Endothelial cell of umbilical vein (primary cell): ENCODE data around the gene IL10RB. TPM values are rescaled to one million over a fixed set of nuclear protein-coding genes. Genes with fewer than 3 reads are reported as not detected.

Experiments used
- BruUV-seq: library from RNA; stranded (reverse); fragments of 400-500 nt; replicated peaks from 2 replicates; lab custom pipeline; 2021; lab: Mats Ljungman, UMichigan
- CTCF ChIA-PET: fragments of 300-600, 350-600 bp; sonication (Branson Sonifier 250); formaldehyde crosslinking; loops from one replicate; lab custom pipeline; 2021; ENCODE audit warnings: antibody characterized with exemption, inconsistent platforms; lab: Charles Lee
- POLR2A ChIA-PET: fragments of 300-600, 350-600 bp; sonication (Branson Sonifier 250); formaldehyde crosslinking; loops from one replicate; lab custom pipeline; 2021; ENCODE audit warnings: antibody characterized with exemption, inconsistent platforms; lab: Charles Lee
- DNase-seq: peaks from one replicate; pipeline ENCODE4 v3.0.0-alpha.2; 2011; ENCODE audit warnings: low read depth, low spot score
- FAIRE-seq: peaks from 2 replicates; lab custom pipeline; 2011; peaks lifted over from hg19 to GRCh38; lab: Jason Lieb, UNC
- H2AFZ ChIP-seq: 2 replicates; pipeline ENCODE4 v1.6.0; 2012; ENCODE audit warnings: low read depth, low read length, control low read depth, inconsistent platforms
- H3K27ac ChIP-seq: 2 replicates; pipeline ENCODE4 v1.5.1; 2011; ENCODE audit warnings: low read depth, mild to moderate bottlenecking, control low read depth, low read length, moderate library complexity; ENCODE audit not compliant: insufficient read depth
- H3K27me3 ChIP-seq, 2 experiments: 2 replicates each; pipeline versions ENCODE4 v1.6.0 to v1.6.1; 2011; ENCODE audit warnings: low read length in 2 of 2, mixed read lengths in 1 of 2; ENCODE audit not compliant: control insufficient read depth in 2 of 2, insufficient read depth in 2 of 2
- H3K36me3 ChIP-seq, 2 experiments: 2 replicates in 1 of 2; 3 replicates in 1 of 2; pipeline ENCODE4 v1.5.1; 2011; ENCODE audit warnings: low read length in 2 of 2, mild to moderate bottlenecking in 1 of 2, moderate library complexity in 1 of 2; ENCODE audit not compliant: control insufficient read depth in 2 of 2, insufficient read depth in 2 of 2; ENCODE audit errors: extremely low read depth in 1 of 2
- H3K4me1 ChIP-seq: 3 replicates; pipeline ENCODE4 v1.5.1; 2011; ENCODE audit warnings: mild to moderate bottlenecking, low read length; ENCODE audit not compliant: control insufficient read depth, insufficient read depth; ENCODE audit errors: extremely low read depth
- H3K4me2 ChIP-seq: 2 replicates; pipeline ENCODE4 v1.6.1; 2011; ENCODE audit warnings: low read length, control low read depth, mixed read lengths; ENCODE audit not compliant: insufficient read depth
- H3K4me3 ChIP-seq, 3 experiments: fragments of 200-600 bp in 1 of 3; sonication (generic), shearing (Covaris generic) in 1 of 3; replicated peaks in 1 of 3; 2 replicates each; pipeline ENCODE4 v1.5.1; 2011 to 2016; ENCODE audit warnings: control low read depth in 3 of 3, low read length in 3 of 3, mild to moderate bottlenecking in 2 of 3, inconsistent platforms in 1 of 3, low read depth in 1 of 3, moderate library complexity in 1 of 3; ENCODE audit not compliant: insufficient read depth in 1 of 3
- H3K79me2 ChIP-seq: 2 replicates; pipeline ENCODE4 v1.6.0; 2012; ENCODE audit warnings: low read length, inconsistent platforms; ENCODE audit not compliant: control insufficient read depth, insufficient read depth
- H3K9ac ChIP-seq: replicated peaks from 2 replicates; pipeline ENCODE3; 2011; ENCODE audit warnings: low read length, control low read depth; ENCODE audit not compliant: insufficient read depth; ENCODE audit errors: extremely low read depth
- H3K9me1 ChIP-seq: replicated peaks from 3 replicates; pipeline ENCODE4 v1.6.0; 2011; ENCODE audit warnings: mild to moderate bottlenecking, low read length; ENCODE audit not compliant: control insufficient read depth, insufficient read depth; ENCODE audit errors: extremely low read depth
- H3K9me3 ChIP-seq: replicated peaks from 2 replicates; pipeline ENCODE4 v1.5.1; 2012; ENCODE audit warnings: low read length, inconsistent platforms; ENCODE audit not compliant: control insufficient read depth, insufficient read depth
- H4K20me1 ChIP-seq: replicated peaks from 2 replicates; pipeline ENCODE3; 2011; ENCODE audit warnings: mild to moderate bottlenecking, low read length; ENCODE audit not compliant: control insufficient read depth, insufficient read depth; ENCODE audit errors: extremely low read depth
- CTCF ChIP-seq, 2 donors: IDR thresholded peaks; 1 replicate in 1 of 2; 2 replicates in 1 of 2; pipeline ENCODE4 v1.5.1; 2011; ENCODE audit warnings: low read length in 2 of 2, mild to moderate bottlenecking in 2 of 2, moderate library complexity in 2 of 2, control low read depth in 1 of 2, inconsistent platforms in 1 of 2, low read depth in 1 of 2; ENCODE audit not compliant: insufficient read depth in 1 of 2; ENCODE audit errors: extremely low read depth in 1 of 2
- EZH2 ChIP-seq: IDR thresholded peaks from 2 replicates; pipeline ENCODE4 v1.6.1; 2012; ENCODE audit warnings: borderline replicate concordance, low read depth, mild to moderate bottlenecking, moderate library complexity, low read length, inconsistent platforms; ENCODE audit not compliant: severe bottlenecking
- FOS ChIP-seq: IDR thresholded peaks from 2 replicates; pipeline ENCODE4 v1.6.1; 2011; ENCODE audit warnings: mild to moderate bottlenecking, low read length, moderate library complexity, borderline replicate concordance; ENCODE audit not compliant: insufficient read depth
- GATA2 ChIP-seq: IDR thresholded peaks from 2 replicates; pipeline ENCODE4 v1.7.0; 2011; ENCODE audit warnings: low read depth, mild to moderate bottlenecking, moderate library complexity, mixed read lengths, low read length; ENCODE audit not compliant: insufficient read length, insufficient read depth
- JUN ChIP-seq: IDR thresholded peaks from 2 replicates; pipeline ENCODE4 v1.6.1; 2011; ENCODE audit warnings: borderline replicate concordance, low read depth; ENCODE audit not compliant: insufficient read length, insufficient read depth
- MAX ChIP-seq: IDR thresholded peaks from 2 replicates; pipeline ENCODE4 v1.6.1; 2011; ENCODE audit not compliant: insufficient read depth, insufficient read length
- MYC ChIP-seq: IDR thresholded peaks from one replicate; pipeline ENCODE4 v1.6.1; 2011; ENCODE audit warnings: mild to moderate bottlenecking, low read depth, low read length
- POLR2A ChIP-seq: IDR thresholded peaks from 2 replicates; pipeline ENCODE4 v1.6.1; 2012; ENCODE audit warnings: low read depth, mild to moderate bottlenecking, control low read depth, low read length
- POLR2AphosphoS5 ChIP-seq: IDR thresholded peaks from 2 replicates; pipeline ENCODE4 v1.6.1; 2012; ENCODE audit warnings: low read depth, mild to moderate bottlenecking, control low read depth, low read length, moderate library complexity; ENCODE audit not compliant: insufficient read depth
- dilution Hi-C: fragments of 300-500 bp; cut with MboI; formaldehyde crosslinking; loops from one replicate; pipeline ENCODE4 v1.15.0; 2019; ENCODE audit warnings: low sequenced_read_pairs; ENCODE audit not compliant: extremely low pct_ligation_motif_present
- intact Hi-C: fragments of 100-400 bp; cut with micrococcal nuclease; formaldehyde crosslinking; loops from one replicate; pipeline ENCODE4 v1.10.0; 2022
- polyA plus RNA-seq, 4 experiments: library from polyadenylated mRNA; depleted of rRNA in 3 of 4; stranded (reverse) in 3 of 4; unstranded in 1 of 4; fragments of >200 nt; gene quantifications; 2 replicates each; pipeline versions ENCODE4 v1.2.1 to v1.2.3, GENCODE V29; 2011 to 2012; ENCODE audit warnings: missing spikeins in 1 of 4
- total RNA-seq: library from RNA; stranded (reverse); gene quantifications from 2 replicates; pipeline ENCODE4 v1.2.3, GENCODE V29; 2021

The IL10RB gene
- total and polyA plus RNA-seq, 2 donors (not counting 3 experiments of a cell fraction or from before 2014, with no cell fraction given) = 21.9 to 31.4 TPM

- H3K27me3 ChIP-seq = no peaks in the 10 kb centered on the region
- no peak overlapping the region for H2AFZ ChIP-seq
- H3K9ac ChIP-seq = no peak overlapping the region
- no TSS peak for BruUV-seq
- H3K4me3 ChIP-seq = no peak overlapping the region
- no peak overlapping the region for H3K27ac ChIP-seq
- H3K36me3 ChIP-seq = peaks cover 2 to 15% of the 10 kb centered on the region in 2 experiments
- no peaks in the 10 kb centered on the region for H4K20me1 ChIP-seq
- H3K9me1 ChIP-seq = no peaks in the 10 kb centered on the region
- DNase-seq (no peak), FAIRE-seq (no peak)
- H3K79me2 ChIP-seq = no peaks in the 10 kb centered on the region
- no peaks in the 10 kb centered on the region for H3K9me3 ChIP-seq
- dilution Hi-C loops (no loop called here), intact Hi-C loops (no loop called here)
- H3K4me2 ChIP-seq = no peak overlapping the region
- ChIA-PET CTCF (no interaction called here), POLR2A (interaction anchor here (0.7 kb wide), 1 partner anchor 177 kb away, joined by 9 read pairs; no protein-coding TSS in a partner anchor)
- TF ChIP-seq JUN = no peak
- no peak for TF ChIP-seq GATA2
- no peak for TF ChIP-seq FOS
- TF ChIP-seq MAX = no peak
- TF ChIP-seq POLR2A = no peak
- no peak for TF ChIP-seq EZH2
- no peak for TF ChIP-seq POLR2AphosphoS5
- no peak for TF ChIP-seq CTCF (IDR thresholded peaks at IDR 0.05; ENCODE audit: extremely low read depth in 1 of 2, insufficient read depth in 1 of 2, low read depth in 1 of 2, low read length in 2 of 2)
- TF ChIP-seq MYC = no peak
- peaks cover 5% of the 10 kb centered on the region for H3K4me1 ChIP-seq
These were observed 4.5 kb upstream of the IL10RB start for GRCh38 chr21:33261635-33262034.
